HepG2 (cell line): ENCODE results near the gene NT5C2. TPM values are rescaled to one million over a fixed set of nuclear protein-coding genes. Genes with fewer than 3 reads are reported as not detected.

Experiments used
- ARNT2 ChIP-seq: sonication (generic); formaldehyde crosslinking; IDR thresholded peaks from 2 replicates; pipeline ENCODE4 v1.8.0; 2022; ENCODE audit warnings: mild to moderate bottlenecking, low read depth, missing genetic modification reagents, moderate library complexity
- FOXO1 ChIP-seq: sonication (generic); formaldehyde crosslinking; IDR thresholded peaks from 2 replicates; pipeline ENCODE4 v1.4.0; 2020; ENCODE audit warnings: missing genetic modification reagents
- GMEB1 ChIP-seq: sonication (generic); formaldehyde crosslinking; IDR thresholded peaks from 2 replicates; pipeline ENCODE4 v1.5.1; 2020; ENCODE audit warnings: missing genetic modification reagents, mild to moderate bottlenecking, borderline replicate concordance
- HIVEP1 ChIP-seq: sonication (generic); formaldehyde crosslinking; IDR thresholded peaks from 2 replicates; pipeline ENCODE4 v1.4.0; 2020; ENCODE audit warnings: mild to moderate bottlenecking, missing genetic modification reagents
- KMT2B ChIP-seq: IDR thresholded peaks from 2 replicates; pipeline ENCODE4 v1.6.1; 2016; ENCODE audit warnings: missing genetic modification reagents, missing compliant biosample characterization
- MYPOP ChIP-seq: sonication (generic); formaldehyde crosslinking; IDR thresholded peaks from 2 replicates; pipeline ENCODE4 v1.8.1; 2023; ENCODE audit warnings: mild to moderate bottlenecking, moderate library complexity, missing genetic modification reagents
- NCOA5 ChIP-seq: sonication (generic); formaldehyde crosslinking; IDR thresholded peaks from 2 replicates; pipeline ENCODE4 v1.4.0; 2020; ENCODE audit warnings: missing genetic modification reagents
- NR2F1 ChIP-seq, 2 experiments: fragments of 450-650 bp in 1 of 2; formaldehyde crosslinking in 1 of 2; IDR thresholded peaks; 2 replicates each; pipeline versions ENCODE4 v1.5.0 to v1.6.1; 2016 to 2020; ENCODE audit warnings: mild to moderate bottlenecking in 1 of 2, missing compliant biosample characterization in 1 of 2, missing genetic modification reagents in 1 of 2, moderate library complexity in 1 of 2
- REST ChIP-seq, 2 experiments: IDR thresholded peaks; 2 replicates each; pipeline ENCODE4 v1.6.1; 2011 to 2012; ENCODE audit warnings: low read length in 2 of 2, borderline replicate concordance in 1 of 2, low read depth in 1 of 2, mild to moderate bottlenecking in 1 of 2, moderate library complexity in 1 of 2
- SPEN ChIP-seq: sonication (generic); formaldehyde crosslinking; IDR thresholded peaks from 2 replicates; pipeline ENCODE4 v1.5.1; 2020; ENCODE audit warnings: low read depth, mild to moderate bottlenecking, missing genetic modification reagents
- UBTF ChIP-seq: sonication (generic); formaldehyde crosslinking; IDR thresholded peaks from 2 replicates; pipeline ENCODE4 v1.4.0; 2020; ENCODE audit warnings: mild to moderate bottlenecking, missing genetic modification reagents
- ZFP36L2 ChIP-seq: sonication (generic); formaldehyde crosslinking; IDR thresholded peaks from 2 replicates; pipeline ENCODE4 v1.4.0; 2020; ENCODE audit warnings: missing genetic modification reagents
- ZFX ChIP-seq: sonication (generic); formaldehyde crosslinking; IDR thresholded peaks from 2 replicates; pipeline ENCODE4 v1.4.0; 2020; ENCODE audit warnings: mild to moderate bottlenecking, low read depth, missing genetic modification reagents, moderate library complexity
- ZNF143 ChIP-seq: sonication (generic); formaldehyde crosslinking; IDR thresholded peaks from 2 replicates; pipeline ENCODE4 v1.4.0; 2020; ENCODE audit warnings: missing genetic modification reagents
- ZNF703 ChIP-seq: sonication (generic); formaldehyde crosslinking; IDR thresholded peaks from 2 replicates; pipeline ENCODE4 v1.5.1; 2020; ENCODE audit warnings: missing genetic modification reagents, mild to moderate bottlenecking, moderate library complexity, borderline replicate concordance
- ZNF768 ChIP-seq: sonication (generic); formaldehyde crosslinking; IDR thresholded peaks from 2 replicates; pipeline ENCODE4 v1.4.0; 2020; ENCODE audit warnings: missing genetic modification reagents
- polyA plus RNA-seq, 8 experiments: library from polyadenylated mRNA; depleted of rRNA in 3 of 8; stranded (reverse) in 7 of 8; unstranded in 1 of 8; fragments of >200 nt; fragmentation: Illumina TruSeq in 4 of 8; extraction: Trizol in 4 of 8; gene quantifications; 2 replicates each; pipeline versions ENCODE4 v1.2.1 to v1.2.3, GENCODE V29; 2011 to 2016; ENCODE audit warnings: low read depth in 4 of 8, missing spikeins in 1 of 8, mixed read lengths in 1 of 8; ENCODE audit not compliant: insufficient read depth in 1 of 8
- total RNA-seq, 5 experiments: library from RNA; depleted of rRNA; stranded (reverse); fragments of >200 nt; fragmentation: Illumina TruSeq; extraction: Trizol; gene quantifications; 2 replicates each; pipeline ENCODE4 v1.2.3, GENCODE V29; 2016; ENCODE audit warnings: low read depth in 1 of 5

Gene NT5C2
- total and polyA plus RNA-seq, 2 of the 13 experiments (the other 11 are each of a cell fraction or from before 2014, with no cell fraction given): 40.6 to 55.2 TPM

- TF ChIP-seq MYPOP (CRISPR knock-in tag) (peak; percentile 53; the same call in 1 of the 2 replicates), NR2F1 (CRISPR knock-in tag; IDR thresholded peaks at IDR 0.05) (peak in 1 of 2 experiments; percentile 8; a peak in 1 of 4 replicates), KMT2B (CRISPR knock-in tag) (peak; percentile 61; the same call in 1 of the 2 replicates), ZNF143 (CRISPR knock-in tag) (no peak), HIVEP1 (CRISPR knock-in tag) (peak; percentile 79), ARNT2 (CRISPR knock-in tag) (peak; percentile 2; the same call in 1 of the 2 replicates), ZNF768 (CRISPR knock-in tag) (peak; percentile 7; the same call in 1 of the 2 replicates), SPEN (CRISPR knock-in tag) (no peak), ZFX (CRISPR knock-in tag) (peak; percentile 84), ZFP36L2 (CRISPR knock-in tag) (no peak), GMEB1 (CRISPR knock-in tag) (0 out of 2 replicates have a peak, but pooled peaks have one; percentile 13), NCOA5 (CRISPR knock-in tag) (no peak), REST (IDR thresholded peaks at IDR 0.05; ENCODE audit: borderline replicate concordance in 1 of 2, low read depth in 1 of 2, low read length in 2 of 2) (peak in 1 of 2 experiments; percentile 69; a peak in 1 of 4 replicates), FOXO1 (CRISPR knock-in tag) (peak; percentile 20; the same call in 1 of the 2 replicates), UBTF (CRISPR knock-in tag) (peak; percentile 60), ZNF703 (0 out of 2 replicates have a peak, but pooled peaks have one; percentile 36)
Measured at GRCh38 chr10:103192451-103193106, 493 bp downstream of the NT5C2 start (continued).
